Activated CD4-positive, alpha-beta T cell treated with anti-CD3 and anti-CD28 coated beads for 36 hours (primary cell): Measurements from ENCODE around the gene ZDBF2. TPM values are rescaled to one million over a fixed set of nuclear protein-coding genes. Genes with fewer than 3 reads are reported as not detected.
"Not testable (repeated sequence)": the region's sequence is repeated elsewhere in the genome, so short reads cannot be mapped to it uniquely, and the experiment has no call there.

ENCODE experiments used
- ATAC-seq: fragments of 200-7000 bp; cut with Tn5 transposase; one replicate; pipeline ENCODE4 v1.10.0; 2021; ENCODE audit warnings: mild to moderate bottlenecking, moderate library complexity
- CTCF ChIA-PET: fragments of 350-600 bp; sonication (Branson Sonifier 250); formaldehyde crosslinking; loops from one replicate; lab custom pipeline; 2021; ENCODE audit warnings: antibody characterized with exemption; lab: Charles Lee
- POLR2A ChIA-PET: fragments of 350-600 bp; sonication (Branson Sonifier 250); formaldehyde crosslinking; loops from one replicate; lab custom pipeline; 2021; ENCODE audit warnings: antibody characterized with exemption, inconsistent platforms; lab: Charles Lee
- DNase-seq: peaks from one replicate; pipeline ENCODE4 v3.0.0-alpha.2; 2020
- H3K27ac Mint-ChIP-seq: one replicate; pipeline ENCODE4 v1.8.0; 2021; ENCODE audit warnings: mixed read lengths
- H3K27me3 Mint-ChIP-seq: one replicate; pipeline ENCODE4 v1.8.0; 2021; ENCODE audit warnings: mixed read lengths
- H3K36me3 Mint-ChIP-seq: one replicate; pipeline ENCODE4 v1.8.0; 2021; ENCODE audit warnings: low read depth, mixed read lengths
- H3K4me1 Mint-ChIP-seq: one replicate; pipeline ENCODE4 v1.8.0; 2021; ENCODE audit warnings: mixed read lengths
- H3K4me3 Mint-ChIP-seq: one replicate; pipeline ENCODE4 v1.8.0; 2021; ENCODE audit warnings: mild to moderate bottlenecking, moderate library complexity, mixed read lengths
- H3K9me3 Mint-ChIP-seq: one replicate; pipeline ENCODE4 v1.8.0; 2021; ENCODE audit warnings: low read depth, mixed read lengths
- intact Hi-C, 2 experiments: fragments of 100-400 bp; cut with DNase I in 1 of 2; cut with micrococcal nuclease in 1 of 2; formaldehyde crosslinking; loops; one replicate each; pipeline versions ENCODE4 v1.14.2 to v1.15.1; 2022 to 2024; cut with DNase I, micrococcal nuclease
- total RNA-seq, 2 experiments: library from RNA; stranded (reverse); gene quantifications; one replicate each; pipeline ENCODE4 v1.2.3, GENCODE V29; 2021

ZDBF2 gene
- total RNA-seq, 2 experiments from 2014 or later: 11.7 to 13.4 TPM

DNA sequence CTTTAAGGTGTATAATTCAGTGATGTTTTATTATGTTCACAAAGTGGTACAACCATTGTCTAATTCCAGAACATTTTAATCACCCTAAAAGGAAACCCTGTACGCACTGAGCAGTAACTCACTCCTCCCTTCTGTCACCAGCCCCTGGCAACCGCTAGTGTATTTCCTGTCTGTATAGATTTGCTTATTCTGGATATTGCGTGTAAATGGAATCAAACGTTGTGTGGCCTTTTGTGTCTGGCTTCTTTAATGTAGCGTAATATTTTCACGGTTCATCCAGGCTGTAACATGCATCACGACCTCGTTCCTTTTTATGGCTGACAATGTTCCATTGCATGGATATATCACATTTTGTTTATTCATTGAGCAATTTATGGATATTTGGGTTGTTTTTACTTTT is 8.3 kb downstream of the ZDBF2 start:
- ChIA-PET CTCF (no interaction called here), POLR2A (no interaction called here)
- no peak for DNase-seq
- Mint-ChIP-seq H3K4me1 (no peaks in the 10 kb centered on the region), H3K36me3 (peaks cover 34% of the 10 kb centered on the region), H3K27ac (no peak overlapping the region), H3K9me3 (peaks cover 15% of the 10 kb centered on the region), H3K4me3 (no peak overlapping the region), H3K27me3 (peaks cover 9% of the 10 kb centered on the region)
- no peak for ATAC-seq
- intact Hi-C loops: no loop called here

DNA sequence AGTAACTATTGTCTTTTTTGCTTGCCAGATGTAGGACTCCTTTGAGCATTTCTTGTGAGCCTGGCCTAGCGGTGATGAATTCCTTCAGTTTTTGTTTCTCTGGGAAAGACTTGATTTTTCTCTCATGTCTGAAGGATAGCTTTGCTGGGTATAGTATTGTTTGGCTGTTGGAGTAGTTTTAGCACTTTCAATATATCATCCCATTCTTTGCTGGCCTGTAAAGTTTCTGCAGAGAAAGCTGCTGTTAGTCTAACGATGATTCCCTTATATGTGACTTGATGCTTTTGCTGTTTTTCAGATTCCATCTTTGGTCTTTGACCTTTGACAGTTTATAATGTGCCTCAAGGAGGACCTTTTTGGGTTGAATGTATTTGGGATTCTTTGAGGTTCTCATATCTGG is 12.7 kb downstream of the ZDBF2 start:
- Mint-ChIP-seq H3K4me1 (no peaks in the 10 kb centered on the region), H3K36me3 (peaks cover 57% of the 10 kb centered on the region), H3K4me3 (no peak overlapping the region), H3K9me3 (peaks cover 15% of the 10 kb centered on the region), H3K27ac (no peak overlapping the region), H3K27me3 (peaks cover 8% of the 10 kb centered on the region)
- POLR2A ChIA-PET: no interaction called here
- DNase-seq (no peak), ATAC-seq (no peak)
- intact Hi-C loops: no loop called here
- CTCF ChIA-PET: no interaction called here

DNA sequence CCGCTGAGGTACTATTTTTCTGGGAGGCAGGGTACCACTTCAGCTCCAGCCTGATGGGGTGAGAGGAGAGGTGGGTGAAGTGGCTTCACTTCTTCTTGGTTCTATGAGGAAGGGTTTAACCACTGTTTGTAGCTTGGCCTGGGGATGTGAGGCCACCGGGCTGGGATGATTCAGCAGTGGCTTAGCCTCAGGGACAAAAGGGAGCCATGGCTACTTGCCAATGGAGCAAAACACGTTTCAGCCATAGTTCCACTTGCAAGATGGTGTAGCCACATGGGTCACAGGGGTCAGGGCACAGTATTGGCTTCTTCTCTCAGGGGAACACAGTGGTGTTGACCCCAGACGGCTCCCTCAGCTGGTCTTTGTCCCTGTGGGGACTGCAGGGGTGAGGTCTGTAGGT is 14.9 kb downstream of the ZDBF2 start:
- no peaks in the 10 kb centered on the region for H3K4me1 Mint-ChIP-seq
- intact Hi-C loops: no loop called here
- no peak overlapping the region for H3K27ac Mint-ChIP-seq
- no peak for DNase-seq
- H3K27me3 Mint-ChIP-seq: peaks cover 3% of the 10 kb centered on the region
- H3K36me3 Mint-ChIP-seq: peaks cover 48% of the 10 kb centered on the region
- ChIA-PET CTCF (no interaction called here), POLR2A (no interaction called here)
- no peak for ATAC-seq
- peaks cover 10% of the 10 kb centered on the region for H3K9me3 Mint-ChIP-seq
- no peak overlapping the region for H3K4me3 Mint-ChIP-seq

DNA sequence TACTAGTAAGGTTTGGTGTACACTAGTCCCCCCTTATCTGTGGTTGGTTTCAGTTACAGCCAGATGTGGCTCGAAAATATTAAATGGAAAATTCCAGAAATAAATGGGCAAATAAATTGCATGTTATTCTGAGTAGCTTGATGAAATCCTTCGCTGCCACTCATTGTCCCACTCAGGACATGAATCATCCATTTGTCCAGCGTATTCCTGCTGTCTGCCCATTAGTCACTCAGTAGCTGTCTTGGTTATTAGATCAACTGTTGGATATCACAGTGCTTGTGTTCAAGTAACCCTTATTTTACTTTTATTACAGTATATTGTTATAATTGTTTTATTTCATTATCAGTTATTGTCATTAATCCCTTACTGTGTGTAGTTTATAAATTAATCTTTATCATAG is 21.7 kb downstream of the ZDBF2 start:
- POLR2A ChIA-PET: no interaction called here
- H3K27me3 Mint-ChIP-seq: peaks cover 2% of the 10 kb centered on the region
- no peak overlapping the region for H3K27ac Mint-ChIP-seq
- peaks cover 5% of the 10 kb centered on the region for H3K9me3 Mint-ChIP-seq
- H3K4me3 Mint-ChIP-seq: no peak overlapping the region
- intact Hi-C loops: no loop called here
- H3K36me3 Mint-ChIP-seq: peaks cover 33% of the 10 kb centered on the region
- no peaks in the 10 kb centered on the region for H3K4me1 Mint-ChIP-seq
- CTCF ChIA-PET: no interaction called here
- ATAC-seq (no peak), DNase-seq (no peak)

DNA sequence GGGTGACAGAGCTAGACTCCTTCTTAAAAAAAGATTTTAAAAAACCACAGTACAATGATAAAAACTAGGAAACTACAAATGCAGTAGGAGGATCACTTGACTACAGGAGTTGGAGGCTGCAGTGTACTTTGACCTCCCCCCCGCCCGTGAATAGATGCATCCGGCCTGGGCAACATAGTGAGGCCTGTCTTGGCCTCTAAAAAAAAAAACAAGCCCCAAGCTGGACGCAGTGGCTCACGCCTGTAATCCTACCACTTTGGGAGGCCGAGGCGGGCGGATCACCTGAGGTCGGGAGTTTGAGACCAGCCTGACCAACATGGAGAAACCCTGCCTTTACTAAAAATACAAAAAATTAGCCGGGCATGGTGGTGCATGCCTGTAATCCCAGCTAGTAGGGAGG is 25.1 kb downstream of the ZDBF2 start:
- H3K4me1 Mint-ChIP-seq, intact Hi-C loops, H3K27me3 Mint-ChIP-seq, H3K4me3 Mint-ChIP-seq, DNase-seq, H3K27ac Mint-ChIP-seq, H3K9me3 Mint-ChIP-seq, ATAC-seq, CTCF ChIA-PET, POLR2A ChIA-PET: not testable (repeated sequence)
- peaks cover 26% of the 10 kb centered on the region for H3K36me3 Mint-ChIP-seq

DNA sequence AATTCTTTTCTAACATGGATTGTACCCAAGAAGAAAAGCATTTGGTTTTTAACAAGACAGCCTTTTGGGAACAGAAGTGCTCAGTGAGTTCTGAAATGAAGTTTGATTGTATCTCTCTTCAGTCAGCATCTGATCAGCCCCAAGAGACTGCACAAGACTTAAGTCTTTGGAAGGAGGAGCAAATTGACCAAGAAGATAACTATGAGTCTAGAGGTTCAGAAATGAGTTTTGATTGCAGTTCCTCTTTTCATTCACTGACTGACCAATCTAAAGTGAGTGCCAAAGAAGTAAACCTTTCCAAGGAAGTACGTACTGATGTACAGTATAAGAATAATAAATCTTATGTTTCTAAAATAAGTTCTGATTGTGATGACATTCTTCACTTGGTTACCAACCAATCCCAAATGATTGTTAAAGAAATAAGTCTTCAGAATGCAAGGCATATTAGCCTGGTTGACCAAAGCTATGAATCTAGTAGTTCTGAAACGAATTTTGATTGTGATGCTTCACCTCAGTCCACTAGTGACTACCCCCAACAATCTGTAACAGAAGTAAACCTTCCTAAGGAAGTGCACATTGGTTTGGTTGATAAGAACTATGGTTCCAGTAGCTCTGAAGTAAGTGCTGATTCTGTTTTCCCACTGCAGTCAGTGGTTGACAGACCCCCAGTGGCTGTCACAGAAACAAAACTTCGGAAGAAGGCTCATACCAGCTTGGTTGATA is 31.2 kb downstream of the ZDBF2 start:
- H3K4me3 Mint-ChIP-seq: no peak overlapping the region
- CTCF ChIA-PET: no interaction called here
- intact Hi-C loops: no loop called here
- H3K27ac Mint-ChIP-seq: no peak overlapping the region
- ATAC-seq (no peak), DNase-seq (no peak)
- POLR2A ChIA-PET: no interaction called here
- H3K9me3 Mint-ChIP-seq: peaks cover 6% of the 10 kb centered on the region
- no peaks in the 10 kb centered on the region for H3K4me1 Mint-ChIP-seq
- no peaks in the 10 kb centered on the region for H3K27me3 Mint-ChIP-seq
- peaks cover 17% of the 10 kb centered on the region for H3K36me3 Mint-ChIP-seq

DNA sequence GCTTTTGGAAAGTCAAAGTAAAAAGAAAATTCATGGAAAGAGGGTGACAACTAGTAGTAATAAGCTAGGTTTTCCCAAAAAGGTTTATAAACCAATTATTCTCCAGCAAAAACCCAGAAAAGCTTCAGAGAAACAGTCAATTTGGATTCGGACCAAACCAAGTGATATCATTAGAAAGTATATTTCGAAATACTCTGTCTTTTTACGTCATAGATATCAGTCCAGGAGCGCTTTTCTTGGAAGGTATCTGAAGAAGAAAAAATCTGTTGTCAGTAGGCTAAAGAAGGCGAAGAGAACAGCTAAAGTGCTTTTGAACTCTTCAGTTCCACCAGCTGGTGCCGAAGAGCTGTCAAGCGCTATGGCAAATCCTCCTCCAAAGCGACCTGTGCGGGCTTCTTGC is 36.6 kb downstream of the ZDBF2 start:
- DNase-seq (no peak), ATAC-seq (no peak)
- Mint-ChIP-seq H3K4me3 (no peak overlapping the region), H3K27ac (no peak overlapping the region), H3K9me3 (peaks cover 6% of the 10 kb centered on the region), H3K4me1 (no peaks in the 10 kb centered on the region), H3K36me3 (peaks cover 7% of the 10 kb centered on the region), H3K27me3 (no peaks in the 10 kb centered on the region)
- intact Hi-C loops: no loop called here
- ChIA-PET POLR2A (no interaction called here), CTCF (no interaction called here)

DNA sequence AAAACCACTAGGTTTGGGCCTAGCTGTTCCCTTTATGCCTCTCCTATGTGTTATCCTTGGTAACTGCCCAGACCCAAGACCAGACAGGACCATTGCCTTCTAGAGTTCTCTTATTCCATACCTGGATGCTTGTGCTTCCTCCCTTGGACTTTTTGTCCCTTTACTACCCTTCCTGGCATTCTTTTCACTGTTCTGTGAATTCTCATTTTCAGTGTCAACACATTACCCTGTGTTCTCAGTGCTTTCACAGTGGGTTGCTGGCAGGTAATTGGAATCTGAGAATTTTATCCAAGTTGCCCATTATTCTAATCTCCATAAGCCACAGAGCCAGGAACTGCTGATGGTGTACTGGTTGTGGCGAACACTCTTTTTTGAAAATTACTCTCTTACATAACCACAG is 41.7 kb downstream of the ZDBF2 start:
- H3K36me3 Mint-ChIP-seq: peaks cover 4% of the 10 kb centered on the region
- H3K27ac Mint-ChIP-seq: no peak overlapping the region
- intact Hi-C loops: no loop called here
- DNase-seq (no peak), ATAC-seq (no peak)
- H3K9me3 Mint-ChIP-seq: peaks cover 4% of the 10 kb centered on the region
- POLR2A ChIA-PET: no interaction called here
- H3K4me3 Mint-ChIP-seq: no peak overlapping the region
- CTCF ChIA-PET: no interaction called here
- no peaks in the 10 kb centered on the region for H3K27me3 Mint-ChIP-seq
- H3K4me1 Mint-ChIP-seq: no peaks in the 10 kb centered on the region

DNA sequence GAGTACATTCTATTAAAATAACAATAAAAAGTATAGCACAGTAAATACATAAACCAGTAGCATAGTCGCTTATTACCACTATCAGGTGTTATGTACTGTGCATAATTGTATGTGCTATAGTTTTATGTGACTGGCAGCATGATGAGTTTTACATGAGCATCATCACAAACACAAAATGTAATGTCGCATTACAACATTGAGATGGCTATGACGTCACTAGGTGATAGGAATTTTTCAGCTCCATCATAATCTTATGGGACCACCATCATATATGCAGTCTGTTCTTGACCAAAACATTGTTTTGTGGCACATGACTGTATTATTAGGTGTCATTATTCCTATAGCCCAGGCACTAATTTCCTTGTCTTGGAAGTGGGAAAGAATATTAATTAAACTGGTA is 48.6 kb downstream of the ZDBF2 start:
- Mint-ChIP-seq H3K27ac (no peak overlapping the region), H3K36me3 (no peaks in the 10 kb centered on the region), H3K9me3 (peaks cover 6% of the 10 kb centered on the region), H3K4me1 (no peaks in the 10 kb centered on the region), H3K27me3 (no peaks in the 10 kb centered on the region), H3K4me3 (no peak overlapping the region)
- CTCF ChIA-PET: no interaction called here
- ATAC-seq (no peak), DNase-seq (no peak)
- POLR2A ChIA-PET: no interaction called here
- intact Hi-C loops: no loop called here

DNA sequence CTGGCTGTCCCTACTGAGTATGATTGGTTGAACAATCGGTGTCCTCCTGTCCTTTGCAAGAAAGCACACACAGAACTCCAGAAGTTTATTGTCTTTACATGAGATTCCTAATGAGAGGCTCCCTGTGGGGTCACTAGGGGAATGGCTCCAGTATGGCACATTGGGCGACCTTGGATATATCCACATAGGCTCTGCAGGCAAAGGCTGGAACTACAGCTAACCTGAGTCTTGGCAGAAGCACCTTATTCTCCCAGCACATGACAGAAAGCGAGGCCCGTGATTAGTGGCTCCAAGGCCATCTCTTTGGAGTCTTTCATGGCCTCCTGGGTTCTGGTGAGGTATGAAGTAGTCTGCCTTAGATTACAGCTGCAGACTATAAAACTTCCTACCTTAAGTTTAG is 49.0 kb downstream of the ZDBF2 start:
- intact Hi-C loops: no loop called here
- DNase-seq (no peak), ATAC-seq (no peak)
- Mint-ChIP-seq H3K27me3 (no peaks in the 10 kb centered on the region), H3K4me1 (no peaks in the 10 kb centered on the region), H3K27ac (no peak overlapping the region), H3K4me3 (no peak overlapping the region), H3K9me3 (peaks cover 6% of the 10 kb centered on the region), H3K36me3 (no peaks in the 10 kb centered on the region)
- ChIA-PET POLR2A (no interaction called here), CTCF (no interaction called here)

DNA sequence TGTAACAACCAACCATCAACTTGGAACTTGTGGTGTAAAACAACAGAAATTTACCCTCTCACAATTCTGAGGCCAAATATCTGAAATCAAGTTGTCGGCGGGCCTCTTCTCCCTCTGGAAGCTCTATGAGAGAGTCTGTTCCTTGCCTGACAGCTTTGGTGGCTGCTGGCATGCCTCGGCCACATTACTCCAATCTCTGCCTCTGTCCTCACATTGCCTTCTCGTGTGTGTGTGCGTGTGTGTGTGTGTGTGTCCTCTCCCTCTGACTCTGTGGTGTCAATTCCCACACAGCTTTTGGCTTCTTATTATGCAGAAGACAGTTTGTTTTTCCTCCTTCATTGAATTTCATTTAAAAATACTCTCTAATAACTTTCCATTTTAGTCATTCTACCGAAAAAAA is 50.4 kb downstream of the ZDBF2 start:
- ChIA-PET CTCF (no interaction called here), POLR2A (no interaction called here)
- H3K4me3 Mint-ChIP-seq: no peak overlapping the region
- H3K36me3 Mint-ChIP-seq: no peaks in the 10 kb centered on the region
- H3K27ac Mint-ChIP-seq: no peak overlapping the region
- intact Hi-C loops: no loop called here
- no peaks in the 10 kb centered on the region for H3K27me3 Mint-ChIP-seq
- DNase-seq (no peak), ATAC-seq (no peak)
- H3K4me1 Mint-ChIP-seq: no peaks in the 10 kb centered on the region
- peaks cover 2% of the 10 kb centered on the region for H3K9me3 Mint-ChIP-seq

DNA sequence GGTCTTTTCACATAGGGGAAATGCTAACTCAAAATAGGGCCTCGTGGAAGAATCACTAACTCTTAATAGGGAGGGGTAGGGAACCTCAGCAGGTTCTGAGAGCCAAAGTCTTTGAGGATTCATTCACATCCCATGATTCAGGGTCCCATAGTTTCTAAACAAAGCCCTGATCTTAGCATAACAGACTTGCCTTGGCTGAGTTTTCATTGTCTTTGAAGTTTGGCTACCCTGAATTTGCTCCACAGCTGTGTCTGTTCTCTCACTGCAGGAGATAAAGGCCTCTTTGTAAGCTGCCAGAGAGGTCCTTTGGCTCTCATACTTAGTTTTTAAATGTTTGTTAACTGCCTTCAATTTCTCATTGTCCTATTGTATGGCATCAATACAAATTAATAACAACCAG is 54.5 kb downstream of the ZDBF2 start:
- no peaks in the 10 kb centered on the region for H3K27me3 Mint-ChIP-seq
- no peaks in the 10 kb centered on the region for H3K9me3 Mint-ChIP-seq
- H3K4me3 Mint-ChIP-seq: no peak overlapping the region
- intact Hi-C loops: no loop called here
- DNase-seq: no peak
- H3K27ac Mint-ChIP-seq: no peak overlapping the region
- no peaks in the 10 kb centered on the region for H3K4me1 Mint-ChIP-seq
- ChIA-PET CTCF (interaction anchor here (0.6 to 1.1 kb wide), 4 partner anchors 8 to 1776 kb away, joined by 3 to 5 read pairs (median 3); no protein-coding TSS in a partner anchor), POLR2A (no interaction called here)
- no peak for ATAC-seq
- no peaks in the 10 kb centered on the region for H3K36me3 Mint-ChIP-seq
